GM12878 (cell line): ENCODE data around the gene SLC41A1. TPM values are rescaled to one million over a fixed set of nuclear protein-coding genes. Genes with fewer than 3 reads are reported as not detected.

Source experiments
- CBX3 ChIP-seq: fragments of 200-600 bp; sonication (generic); IDR thresholded peaks from 2 replicates; pipeline ENCODE4 v1.6.1; 2016; ENCODE audit warnings: low read depth, borderline replicate concordance
- DPF2 ChIP-seq: fragments of 450-650 bp; IDR thresholded peaks from 2 replicates; pipeline ENCODE4 v1.6.1; 2017; ENCODE audit warnings: mild to moderate bottlenecking
- E2F4 ChIP-seq: IDR thresholded peaks from 2 replicates; pipeline ENCODE4 v1.6.1; 2012; ENCODE audit warnings: low read depth, low read length, improper control_type of control experiment
- IKZF1 ChIP-seq: fragments of 450-650 bp; conservative IDR thresholded peaks from 2 replicates; pipeline ENCODE4 v1.6.1; 2017; ENCODE audit warnings: antibody characterized with exemption, mild to moderate bottlenecking
- IRF3 ChIP-seq: fragments of 450-650 bp; IDR thresholded peaks from 2 replicates; pipeline ENCODE4 v1.6.1; 2014; ENCODE audit warnings: mild to moderate bottlenecking
- KLF5 ChIP-seq: fragments of 450-650 bp; IDR thresholded peaks from 2 replicates; pipeline ENCODE4 v1.6.1; 2014; ENCODE audit warnings: mild to moderate bottlenecking; ENCODE audit not compliant: partially characterized antibody
- MEF2A ChIP-seq: IDR thresholded peaks from 2 replicates; pipeline ENCODE4 v1.6.1; 2011; ENCODE audit warnings: low read depth, mild to moderate bottlenecking, low read length, moderate library complexity; ENCODE audit not compliant: insufficient read depth
- PAX5 ChIP-seq: IDR thresholded peaks from 2 replicates; pipeline ENCODE4 v1.6.1; 2011; ENCODE audit warnings: low read depth, low read length, borderline replicate concordance
- RCOR1 ChIP-seq: conservative IDR thresholded peaks from 2 replicates; pipeline ENCODE4 v1.6.1; 2012; ENCODE audit warnings: low read depth, low read length, improper control_type of control experiment
- RFX5 ChIP-seq: IDR thresholded peaks from 2 replicates; pipeline ENCODE4 v1.6.1; 2011; ENCODE audit warnings: low read depth, low read length, improper control_type of control experiment
- SKIL ChIP-seq: fragments of 450-650 bp; IDR thresholded peaks from 2 replicates; pipeline ENCODE4 v1.6.1; 2017; ENCODE audit warnings: mild to moderate bottlenecking, low read depth, inconsistent platforms; ENCODE audit not compliant: poor library complexity, severe bottlenecking
- TCF3 ChIP-seq: IDR thresholded peaks from 2 replicates; pipeline ENCODE4 v1.6.1; 2012; ENCODE audit warnings: low read depth, mild to moderate bottlenecking, low read length, borderline replicate concordance; ENCODE audit not compliant: insufficient read depth
- ZBTB40 ChIP-seq: fragments of 450-650 bp; IDR thresholded peaks from 2 replicates; pipeline ENCODE4 v1.6.1; 2016; ENCODE audit warnings: mild to moderate bottlenecking, moderate library complexity, borderline replicate concordance
- ZNF274 ChIP-seq: IDR thresholded peaks from one replicate; pipeline ENCODE4 v1.8.0; 2011; ENCODE audit not compliant: insufficient read length, insufficient read depth
- ZNF384 ChIP-seq: IDR thresholded peaks from 2 replicates; pipeline ENCODE4 v1.6.1; 2012; ENCODE audit warnings: low read depth, mild to moderate bottlenecking, low read length, improper control_type of control experiment, borderline replicate concordance
- ZNF622 ChIP-seq: fragments of 450-650 bp; IDR thresholded peaks from 2 replicates; pipeline ENCODE4 v1.6.1; 2017; ENCODE audit warnings: mild to moderate bottlenecking, inconsistent platforms
- ZNF687 ChIP-seq: fragments of 450-650 bp; IDR thresholded peaks from 2 replicates; pipeline ENCODE4 v1.6.1; 2017; ENCODE audit warnings: mild to moderate bottlenecking, moderate library complexity
- polyA plus RNA-seq, 11 experiments: library from polyadenylated mRNA; depleted of rRNA in 4 of 11; unstranded in 6 of 11; stranded (reverse) in 5 of 11; fragments of >200 nt; fragmentation: Nextera tagmentation in 4 of 11; fragmentation: Illumina TruSeq in 1 of 11; extraction: Ambion mirVana in 4 of 11; extraction: Trizol in 1 of 11; gene quantifications; 1 replicate in 1 of 11; 2 replicates in 10 of 11; pipeline versions ENCODE4 v1.2.1 to v1.2.3, GENCODE V29; 2011 to 2016; ENCODE audit warnings: inconsistent platforms in 2 of 11, missing spikeins in 2 of 11, low read depth in 1 of 11
- total RNA-seq, 4 experiments: library from RNA; depleted of rRNA in 3 of 4; stranded (reverse); fragments of >200 nt in 3 of 4; fragmentation: Illumina TruSeq in 1 of 4; extraction: Trizol in 1 of 4; gene quantifications; 2 replicates each; pipeline versions ENCODE4 v1.2.1 to v1.2.3, GENCODE V29; 2013 to 2021

The SLC41A1 gene
- total and polyA plus RNA-seq, 10 of the 15 experiments (the other 5 are each of a cell fraction or from before 2014, with no cell fraction given): 0.13 to 11.3 (median 0.42) TPM

GRCh38 chr1:205775015-205775716 lies 37.8 kb downstream of the SLC41A1 start, which contains the start of gene RAB29 (continued):
- TF ChIP-seq IRF3: 0 out of 2 replicates have a peak, but pooled peaks have one; percentile 44
- TF ChIP-seq ZNF687: peak; percentile 41; the same call in 1 of the 2 replicates
- no peak for TF ChIP-seq E2F4
- peak; percentile 47; the same call in 1 of the 2 replicates for TF ChIP-seq TCF3
- TF ChIP-seq DPF2: peak; percentile 87
- no peak for TF ChIP-seq ZNF274
- no peak for TF ChIP-seq ZNF384
- TF ChIP-seq MEF2A: no peak
- no peak for TF ChIP-seq CBX3
- no peak for TF ChIP-seq ZNF622
- TF ChIP-seq RCOR1: no peak
- no peak; the same call in 1 of the 2 replicates for TF ChIP-seq ZBTB40
- no peak for TF ChIP-seq RFX5
- TF ChIP-seq KLF5: no peak
- no peak for TF ChIP-seq SKIL
- no peak for TF ChIP-seq PAX5
- peak; percentile 97 for TF ChIP-seq IKZF1
